Transverse colon (tissue), 4 donors: ENCODE data around the gene RET. TPM values are rescaled to one million over a fixed set of nuclear protein-coding genes. Genes with fewer than 3 reads are reported as not detected.

Source experiments
- DNase-seq: peaks from one replicate; pipeline ENCODE4 v3.0.0-alpha.2; 2019
- H3K27ac ChIP-seq, 4 donors: fragments of 200-600 bp; sonication (generic); 2 replicates each; pipeline ENCODE4 v1.5.1; 2016 to 2018; ENCODE audit warnings: inconsistent platforms in 4 of 4
- H3K27me3 ChIP-seq: fragments of 200-600 bp; sonication (generic); 2 replicates; pipeline ENCODE4 v1.5.1; 2017; ENCODE audit warnings: inconsistent platforms
- H3K36me3 ChIP-seq, 4 donors: fragments of 200-600 bp; sonication (generic); 2 replicates each; pipeline ENCODE4 v1.5.1; 2017 to 2019; ENCODE audit warnings: inconsistent platforms in 4 of 4
- H3K4me1 ChIP-seq, 4 donors: fragments of 200-600 bp; sonication (generic); 2 replicates each; pipeline ENCODE4 v1.5.1; 2017 to 2020; ENCODE audit warnings: inconsistent platforms in 4 of 4
- H3K4me3 ChIP-seq, 4 donors: fragments of 200-600 bp; sonication (generic); 1 replicate in 1 of 4; 2 replicates in 3 of 4; pipeline versions ENCODE4 v1.5.1 to v1.6.1; 2017 to 2019; ENCODE audit warnings: inconsistent platforms in 4 of 4
- H3K9me3 ChIP-seq, 2 donors: fragments of 200-600 bp; sonication (generic); 2 replicates each; pipeline ENCODE4 v1.5.1; 2017 to 2019; ENCODE audit warnings: inconsistent platforms in 2 of 2
- CTCF ChIP-seq, 5 experiments: fragments of 200-600 bp in 3 of 5; fragments of 450-650 bp in 2 of 5; sonication (generic) in 3 of 5; IDR thresholded peaks; 1 replicate in 2 of 5; 2 replicates in 3 of 5; pipeline ENCODE4 v1.5.1; 2016 to 2017; ENCODE audit warnings: antibody characterized with exemption in 5 of 5, inconsistent platforms in 3 of 5, mild to moderate bottlenecking in 2 of 5, moderate library complexity in 1 of 5
- EP300 ChIP-seq: sonication (generic); formaldehyde crosslinking; IDR thresholded peaks from one replicate; pipeline ENCODE4 v1.6.1; 2017; ENCODE audit warnings: antibody characterized with exemption, low read depth
- POLR2A ChIP-seq: fragments of 450-650 bp; IDR thresholded peaks from one replicate; pipeline ENCODE4 v1.6.1; 2016; ENCODE audit warnings: antibody characterized with exemption, mild to moderate bottlenecking, moderate library complexity
- POLR2AphosphoS5 ChIP-seq, 3 donors: sonication (generic); formaldehyde crosslinking; IDR thresholded peaks; one replicate each; pipeline ENCODE4 v1.6.1; 2016; ENCODE audit warnings: antibody characterized with exemption in 3 of 3
- WGBS, 2 donors: methylation state at CpG; one replicate each; pipeline ENCODE4 v1.1.5; 2018; ENCODE audit warnings: low coverage in 1 of 2; 5-methylcytosine and 5-hydroxymethylcytosine counted together
- in situ Hi-C, 4 donors: fragments of 200-750 bp; cut with MboI; loops; one replicate each; pipeline versions ENCODE4 v1.15.0 to v1.15.1; 2017; ENCODE audit warnings: low sequenced_read_pairs in 3 of 4, low pct_ligation_motif_present in 1 of 4, low pct_unique_long_range_greater_than_20kb in 1 of 4
- intact Hi-C: fragments of 100-400 bp; cut with DNase I; formaldehyde crosslinking; loops from one replicate; pipeline ENCODE4 v1.15.1; 2023; ENCODE audit warnings: low total_unique reads
- total RNA-seq, 4 donors: library from RNA; depleted of rRNA; stranded (reverse); fragments of >200 nt; gene quantifications; one replicate each; pipeline ENCODE4 v1.1.0, GENCODE V29; 2016

The RET gene
- total RNA-seq, 4 donors from 2014 or later: 0.37 to 5.6 (median 1.4) TPM

DNA sequence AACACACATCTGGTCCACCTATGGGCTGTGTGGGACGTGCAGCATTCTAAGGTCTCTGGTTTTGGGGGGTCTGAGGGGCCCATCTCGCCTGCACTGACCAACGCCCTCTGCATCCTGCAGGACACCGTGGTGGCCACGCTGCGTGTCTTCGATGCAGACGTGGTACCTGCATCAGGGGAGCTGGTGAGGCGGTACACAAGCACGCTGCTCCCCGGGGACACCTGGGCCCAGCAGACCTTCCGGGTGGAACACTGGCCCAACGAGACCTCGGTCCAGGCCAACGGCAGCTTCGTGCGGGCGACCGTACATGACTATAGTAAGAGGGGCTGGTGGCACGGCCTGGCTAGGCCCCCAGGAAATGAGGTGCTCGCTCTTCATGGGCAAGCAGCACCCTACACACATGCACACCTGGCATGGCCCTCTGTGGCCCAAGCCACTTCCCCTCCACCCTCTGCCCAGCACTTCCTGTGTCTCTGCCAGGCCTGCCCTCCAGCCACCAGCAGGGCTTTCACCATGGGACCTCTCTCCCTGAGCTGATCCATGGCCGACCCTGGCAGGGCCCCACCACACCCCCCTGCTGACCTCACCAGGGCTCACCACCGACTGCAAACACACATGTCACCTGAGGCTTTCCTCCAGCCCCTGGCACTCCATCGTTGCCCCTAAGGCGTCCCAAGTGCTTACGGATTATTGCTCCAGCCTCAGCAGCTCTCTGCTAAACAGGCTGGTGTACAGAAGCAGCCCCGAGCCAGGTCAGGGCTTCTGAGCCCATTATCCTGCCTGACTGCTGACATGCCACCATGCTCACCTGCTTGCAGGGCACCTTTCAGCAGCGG, 29.6 kb downstream of the RET start:
- no peak for DNase-seq
- H3K27me3 ChIP-seq: peaks cover 20% of the 10 kb centered on the region
- intact Hi-C loops (loop anchor here (5.0 kb wide), 1 partner anchor 354 kb away; no protein-coding TSS in a partner anchor), in situ Hi-C loops (loop anchor here in 2 of 4 donors (10.0 to 25.0 kb wide), 2 partner anchors 242 to 244 kb away; no protein-coding TSS in a partner anchor)
- H3K4me1 ChIP-seq: peaks cover 0 to 14% (median 12%) of the 10 kb centered on the region in 4 donors
- WGBS, 2 donors: 87% methylated on average over 26 of the region's 28 CpGs; no CpG with 5 or more reads in 1 of the 2 donors
- TF ChIP-seq POLR2AphosphoS5 (IDR thresholded peaks at IDR 0.05) (no peak), POLR2A (no peak), EP300 (no peak), CTCF (IDR thresholded peaks at IDR 0.05) (no peak)
- no peak overlapping the region for H3K4me3 ChIP-seq
- H3K9me3 ChIP-seq: no peaks in the 10 kb centered on the region
- H3K27ac ChIP-seq: no peak overlapping the region
- H3K36me3 ChIP-seq: no peaks in the 10 kb centered on the region

- no peaks in the 10 kb centered on the region for H3K36me3 ChIP-seq
- H3K27me3 ChIP-seq: peaks cover 11% of the 10 kb centered on the region
- no peak overlapping the region for H3K27ac ChIP-seq
- H3K4me1 ChIP-seq: peaks cover 0 to 14% (median 12%) of the 10 kb centered on the region in 4 donors
- intact Hi-C loops (loop anchor here (5.0 kb wide), 1 partner anchor 357 kb away; no protein-coding TSS in a partner anchor), in situ Hi-C loops (loop anchor here in 2 of 4 donors (10.0 to 25.0 kb wide), 2 partner anchors 244 to 247 kb away; no protein-coding TSS in a partner anchor)
- TF ChIP-seq POLR2A: no peak
- no peak for TF ChIP-seq EP300
- TF ChIP-seq CTCF (IDR thresholded peaks at IDR 0.05): no peak
- no peak for TF ChIP-seq POLR2AphosphoS5 (IDR thresholded peaks at IDR 0.05)
- DNase-seq: no peak
- no peaks in the 10 kb centered on the region for H3K9me3 ChIP-seq
- no peak overlapping the region for H3K4me3 ChIP-seq
- WGBS, 2 donors: 93% methylated on average over 12 of the region's 12 CpGs; no CpG with 5 or more reads in 1 of the 2 donors
Observed at GRCh38 chr10:43108951-43109350, 32.1 kb downstream of the RET start.

DNA sequence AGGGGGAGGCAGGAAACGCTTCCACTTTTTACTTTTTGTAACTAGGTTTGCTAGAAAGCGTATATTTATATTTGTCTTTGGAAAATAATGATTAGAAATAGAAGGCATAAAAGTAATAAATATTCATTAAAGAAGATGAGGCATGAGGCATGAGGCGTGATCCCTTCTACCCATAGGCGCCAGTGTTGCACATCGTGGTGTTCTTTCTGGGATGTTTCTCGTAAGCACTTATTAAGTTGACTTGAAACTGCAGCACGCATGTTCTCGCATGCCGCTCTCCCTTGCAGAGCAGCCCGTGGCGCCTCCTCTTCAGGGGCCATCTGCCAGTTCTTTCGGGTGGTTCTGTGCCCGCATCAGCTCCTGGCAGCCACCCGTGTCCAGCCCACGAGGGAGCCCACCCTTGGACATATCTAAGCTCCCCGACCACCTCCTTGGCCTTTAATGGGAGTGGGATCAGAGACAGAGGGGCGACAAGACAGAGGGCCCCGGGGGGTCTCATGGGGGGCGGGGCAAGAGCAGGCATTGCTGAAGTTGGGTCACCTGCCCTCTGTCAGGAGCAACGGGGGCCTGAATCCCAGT, 32.9 kb downstream of the RET start:
- H3K9me3 ChIP-seq: no peaks in the 10 kb centered on the region
- no peaks in the 10 kb centered on the region for H3K36me3 ChIP-seq
- H3K4me1 ChIP-seq: peaks cover 0 to 10% (median 8%) of the 10 kb centered on the region in 4 donors
- TF ChIP-seq EP300 (no peak), POLR2AphosphoS5 (IDR thresholded peaks at IDR 0.05) (no peak), POLR2A (no peak), CTCF (IDR thresholded peaks at IDR 0.05) (no peak)
- peaks cover 3% of the 10 kb centered on the region for H3K27me3 ChIP-seq
- H3K4me3 ChIP-seq: no peak overlapping the region
- DNase-seq: no peak
- no peak overlapping the region for H3K27ac ChIP-seq
- intact Hi-C loops: loop anchor here (5.0 kb wide), 1 partner anchor 357 kb away; no protein-coding TSS in a partner anchor
- in situ Hi-C loops: loop anchor here in 2 of 4 donors (10.0 to 25.0 kb wide), 2 partner anchors 245 to 247 kb away; no protein-coding TSS in a partner anchor
- 84 to 98% methylated on average over 6 to 17 of the region's 20 CpGs for WGBS, 2 donors
